GM19397 (cell line): ENCODE results near the gene SPATA33.
"Not testable (repeated sequence)": the region's sequence is repeated elsewhere in the genome, so short reads cannot be mapped to it uniquely, and the experiment has no call there.

Source experiments
- ATAC-seq: cut with Tn5 transposase; IDR thresholded peaks from one replicate; pipeline ENCODE4 v1.9.1; 2021; ENCODE audit warnings: mild to moderate bottlenecking, moderate library complexity; ENCODE audit not compliant: unreplicated experiment

Gene SPATA33

GRCh38 chr16:89624777-89625761 lies 32.6 kb upstream of the SPATA33 start:
- no peak for ATAC-seq

- ATAC-seq, result no peak
Measured at GRCh38 chr16:89629827-89630610, 27.6 kb upstream of the SPATA33 start.

- ATAC-seq, result no peak
Measured at GRCh38 chr16:89633064-89633631, 24.5 kb upstream of the SPATA33 start.

- not testable (repeated sequence) for ATAC-seq
Measured at GRCh38 chr16:89634463-89635385, 22.9 kb upstream of the SPATA33 start.

- ATAC-seq, result no peak
Measured at GRCh38 chr16:89636663-89637062, 21.0 kb upstream of the SPATA33 start.

- no peak for ATAC-seq
Measured at GRCh38 chr16:89637379-89637778, 20.3 kb upstream of the SPATA33 start.

GRCh38 chr16:89638455-89638854 lies 19.2 kb upstream of the SPATA33 start:
- ATAC-seq, result no peak

- ATAC-seq, result no peak
Measured at GRCh38 chr16:89639385-89639784, 18.3 kb upstream of the SPATA33 start.

- ATAC-seq, result no peak
Measured at GRCh38 chr16:89641458-89642119, 16.0 kb upstream of the SPATA33 start.

- no peak for ATAC-seq
Measured at GRCh38 chr16:89642574-89642973, 15.1 kb upstream of the SPATA33 start.

GRCh38 chr16:89643769-89644300 lies 13.8 kb upstream of the SPATA33 start:
- no peak for ATAC-seq

GRCh38 chr16:89645122-89645521 lies 12.5 kb upstream of the SPATA33 start:
- no peak for ATAC-seq

GRCh38 chr16:89646270-89646669 lies 11.4 kb upstream of the SPATA33 start:
- no peak for ATAC-seq

GRCh38 chr16:89646906-89647305 lies 10.7 kb upstream of the SPATA33 start:
- no peak for ATAC-seq

GRCh38 chr16:89651584-89651983 lies 6.1 kb upstream of the SPATA33 start:
- ATAC-seq, result no peak

- ATAC-seq, result no peak
Measured at GRCh38 chr16:89653656-89654295, 3.9 kb upstream of the SPATA33 start.

GRCh38 chr16:89655062-89655643 lies 2.5 kb upstream of the SPATA33 start:
- ATAC-seq, result no peak

- no peak for ATAC-seq
Measured at GRCh38 chr16:89656435-89657121, 1.1 kb upstream of the SPATA33 start.
